ENCODE data around the gene TSPOAP1.

DNA sequence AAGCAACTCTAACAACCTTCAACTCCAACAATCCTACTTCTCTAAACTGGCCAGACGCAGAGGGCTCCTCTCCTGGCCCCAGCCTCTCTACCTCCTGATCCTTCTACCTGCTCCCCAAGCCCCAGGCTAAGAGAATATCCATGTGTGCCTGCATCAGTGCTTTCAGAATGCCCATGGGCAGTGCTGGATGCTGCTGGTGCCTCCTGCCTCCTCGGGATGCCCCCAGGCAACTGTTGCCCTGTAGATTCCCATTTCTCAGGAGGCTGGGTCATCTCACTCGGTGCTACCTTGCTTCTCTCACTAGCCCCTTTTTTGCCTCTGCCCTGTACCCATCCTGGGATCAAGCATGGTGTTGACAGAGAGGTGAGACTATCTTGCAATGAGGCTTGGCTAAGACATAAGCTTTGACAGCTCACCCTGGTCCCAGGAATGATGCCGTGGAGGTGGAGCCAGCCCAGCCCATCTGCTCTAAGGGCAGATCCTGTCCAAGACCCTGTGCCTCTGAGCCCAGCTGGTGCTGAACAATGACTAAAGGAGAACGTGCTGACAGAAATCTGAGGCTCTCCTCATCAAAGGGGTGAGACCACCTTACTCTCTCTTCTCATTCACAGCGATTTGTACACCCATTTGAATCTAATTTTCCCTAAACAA is 42.8 kb upstream of the TSPOAP1 start:
- TF ChIP-seq, protein P1, sequence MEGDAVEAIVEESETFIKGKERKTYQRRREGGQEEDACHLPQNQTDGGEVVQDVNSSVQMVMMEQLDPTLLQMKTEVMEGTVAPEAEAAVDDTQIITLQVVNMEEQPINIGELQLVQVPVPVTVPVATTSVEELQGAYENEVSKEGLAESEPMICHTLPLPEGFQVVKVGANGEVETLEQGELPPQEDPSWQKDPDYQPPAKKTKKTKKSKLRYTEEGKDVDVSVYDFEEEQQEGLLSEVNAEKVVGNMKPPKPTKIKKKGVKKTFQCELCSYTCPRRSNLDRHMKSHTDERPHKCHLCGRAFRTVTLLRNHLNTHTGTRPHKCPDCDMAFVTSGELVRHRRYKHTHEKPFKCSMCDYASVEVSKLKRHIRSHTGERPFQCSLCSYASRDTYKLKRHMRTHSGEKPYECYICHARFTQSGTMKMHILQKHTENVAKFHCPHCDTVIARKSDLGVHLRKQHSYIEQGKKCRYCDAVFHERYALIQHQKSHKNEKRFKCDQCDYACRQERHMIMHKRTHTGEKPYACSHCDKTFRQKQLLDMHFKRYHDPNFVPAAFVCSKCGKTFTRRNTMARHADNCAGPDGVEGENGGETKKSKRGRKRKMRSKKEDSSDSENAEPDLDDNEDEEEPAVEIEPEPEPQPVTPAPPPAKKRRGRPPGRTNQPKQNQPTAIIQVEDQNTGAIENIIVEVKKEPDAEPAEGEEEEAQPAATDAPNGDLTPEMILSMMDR (conservative IDR thresholded peaks at IDR 0.05), result no peak
- TF ChIP-seq ZFX (IDR thresholded peaks at IDR 0.05), result no peak
